Measurements from ENCODE around the gene NWD2.

GRCh38 chr4:37470245-37470644, 225.7 kb downstream of the NWD2 start:
- TF ChIP-seq CTCF (tag by site-specific recombination; IDR thresholded peaks at IDR 0.05) (no peak), BCL11A (tag by site-specific recombination; IDR thresholded peaks at IDR 0.05; ENCODE audit: low read depth) (no peak), MEIS1 (CRISPR knock-in tag; IDR thresholded peaks at IDR 0.05; ENCODE audit: borderline replicate concordance) (no peak), ZNF18 (tag by site-specific recombination; IDR thresholded peaks at IDR 0.05) (no peak), ZNF513 (tag by site-specific recombination; IDR thresholded peaks at IDR 0.05) (no peak), ZNF449 (tag by site-specific recombination; IDR thresholded peaks at IDR 0.05) (no peak), GLI4 (tag by site-specific recombination; IDR thresholded peaks at IDR 0.05) (no peak), ZNF214 (tag by site-specific recombination; IDR thresholded peaks at IDR 0.05; ENCODE audit: borderline replicate concordance) (no peak), MYNN (tag by site-specific recombination; IDR thresholded peaks at IDR 0.05; ENCODE audit: borderline replicate concordance) (no peak), ZNF777 (tag by site-specific recombination; IDR thresholded peaks at IDR 0.05; ENCODE audit: borderline replicate concordance) (no peak), HOXC10 (CRISPR knock-in tag; IDR thresholded peaks at IDR 0.05) (no peak), ZNF23 (tag by site-specific recombination; IDR thresholded peaks at IDR 0.05; ENCODE audit: borderline replicate concordance) (no peak), ZNF221 (tag by site-specific recombination; IDR thresholded peaks at IDR 0.05; ENCODE audit: borderline replicate concordance) (no peak), ZNF248 (tag by site-specific recombination; IDR thresholded peaks at IDR 0.05) (no peak)
